Stomach (tissue), 9 donors: ENCODE results near the gene C13orf42. TPM values are rescaled to one million over a fixed set of nuclear protein-coding genes. Genes with fewer than 3 reads are reported as not detected.

ENCODE experiments used
- DNase-seq, 2 donors: peaks; one replicate each; pipeline versions ENCODE4 v3.0.0 to v3.0.0-alpha.2; 2013 to 2019
- H3K27ac ChIP-seq, 5 donors: fragments of 200-600 bp in 4 of 5; sonication (generic) in 4 of 5; one replicate each; pipeline ENCODE4 v1.5.1; 2013 to 2019; ENCODE audit warnings: mild to moderate bottlenecking in 1 of 5, moderate library complexity in 1 of 5
- H3K27me3 ChIP-seq, 3 donors: fragments of 200-600 bp; sonication (generic); one replicate each; pipeline ENCODE4 v1.5.1; 2017 to 2019; ENCODE audit warnings: mixed run types in 1 of 3
- H3K36me3 ChIP-seq, 4 donors: fragments of 200-600 bp; sonication (generic); 1 replicate in 3 of 4; 2 replicates in 1 of 4; pipeline ENCODE4 v1.5.1; 2016 to 2019
- H3K4me1 ChIP-seq, 4 donors: fragments of 200-600 bp; sonication (generic); one replicate each; pipeline ENCODE4 v1.5.1; 2016 to 2019
- H3K4me3 ChIP-seq, 4 donors: fragments of 200-600 bp; sonication (generic) in 3 of 4; one replicate each; pipeline ENCODE4 v1.5.1; 2016 to 2019; ENCODE audit warnings: mild to moderate bottlenecking in 1 of 4
- H3K9me3 ChIP-seq, 4 donors: fragments of 200-600 bp; sonication (generic); one replicate each; pipeline ENCODE4 v1.5.1; 2016 to 2019
- CTCF ChIP-seq, 7 experiments: fragments of 450-650 bp in 4 of 7; fragments of 200-600 bp in 3 of 7; sonication (generic) in 3 of 7; IDR thresholded peaks; one replicate each; pipeline ENCODE4 v1.5.1; 2016 to 2019; ENCODE audit warnings: antibody characterized with exemption in 7 of 7, control low read depth in 2 of 7, mild to moderate bottlenecking in 1 of 7
- EP300 ChIP-seq: sonication (generic); formaldehyde crosslinking; IDR thresholded peaks from one replicate; pipeline ENCODE4 v1.6.1; 2017; ENCODE audit warnings: antibody characterized with exemption
- POLR2A ChIP-seq, 4 donors: fragments of 450-650 bp; IDR thresholded peaks; one replicate each; pipeline ENCODE4 v1.6.1; 2016; ENCODE audit warnings: antibody characterized with exemption in 4 of 4, control low read depth in 2 of 4, mild to moderate bottlenecking in 1 of 4, moderate library complexity in 1 of 4
- POLR2AphosphoS5 ChIP-seq, 3 donors: sonication (generic); formaldehyde crosslinking; IDR thresholded peaks; one replicate each; pipeline ENCODE4 v1.6.1; 2016; ENCODE audit warnings: antibody characterized with exemption in 3 of 3
- WGBS, 5 donors: extraction: QIAGEN DNeasy Blood & Tissue Kit in 3 of 5; methylation state at CpG; one replicate each; pipeline versions ENCODE4 v1.1.5 to v1.1.7; 2013 to 2018; 5-methylcytosine and 5-hydroxymethylcytosine counted together
- intact Hi-C: fragments of 100-400 bp; cut with DNase I; formaldehyde crosslinking; loops from one replicate; pipeline ENCODE4 v1.15.1; 2023; ENCODE audit warnings: low total_unique reads
- polyA plus RNA-seq, 3 donors: library from polyadenylated mRNA; stranded (reverse); fragments of 200-250 nt; gene quantifications; one replicate each; pipeline ENCODE4 v1.2.3, GENCODE V29; 2013
- total RNA-seq, 5 donors: library from RNA; depleted of rRNA; stranded (reverse); fragments of >200 nt; gene quantifications; one replicate each; pipeline versions ENCODE4 v1.1.0 to v1.2.3, GENCODE V29; 2014 to 2016
- donor health status: healthy with polysubstance abuse.
- donor health status: Bipolar disorder and iron deficiency.
- donor health status: healthy.

The C13orf42 gene
- total and polyA plus RNA-seq, 8 donors: not detected

DNA sequence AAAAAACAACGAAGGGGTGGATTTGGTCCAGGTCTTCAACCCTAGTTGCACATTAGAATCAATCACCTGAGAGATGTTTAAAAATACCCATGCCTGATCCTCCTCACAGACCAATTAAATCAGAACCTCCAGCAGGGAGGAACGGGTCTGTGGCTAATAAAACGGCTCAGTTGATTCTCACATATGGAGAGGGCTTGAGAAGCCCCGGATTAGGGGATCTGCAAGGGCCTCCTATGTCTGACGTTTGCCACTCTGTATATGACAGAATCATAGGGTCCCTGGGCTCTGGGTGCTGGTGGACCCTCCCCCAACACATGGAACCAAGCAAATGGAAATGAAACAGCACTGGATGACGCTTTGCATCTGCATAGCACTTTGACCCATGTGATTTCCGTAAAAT is 36.7 kb upstream of the C13orf42 start:
- DNase-seq: no peak
- Histone ChIP-seq H3K4me3 (no peak overlapping the region), H3K4me1 (no peaks in the 10 kb centered on the region), H3K27me3 (peaks cover 0 to 10% (median 0%) of the 10 kb centered on the region in 3 donors), H3K9me3 (peaks cover 0 to 8% (median 0%) of the 10 kb centered on the region in 4 donors), H3K36me3 (no peaks in the 10 kb centered on the region), H3K27ac (no peak overlapping the region)
- TF ChIP-seq CTCF (IDR thresholded peaks at IDR 0.05) (no peak), POLR2AphosphoS5 (IDR thresholded peaks at IDR 0.05) (no peak), EP300 (no peak), POLR2A (IDR thresholded peaks at IDR 0.05) (no peak)
- intact Hi-C loops: no loop called here
- WGBS, 5 donors: 53 to 77% (median 66%) methylated on average over 7 of the region's 7 CpGs

DNA sequence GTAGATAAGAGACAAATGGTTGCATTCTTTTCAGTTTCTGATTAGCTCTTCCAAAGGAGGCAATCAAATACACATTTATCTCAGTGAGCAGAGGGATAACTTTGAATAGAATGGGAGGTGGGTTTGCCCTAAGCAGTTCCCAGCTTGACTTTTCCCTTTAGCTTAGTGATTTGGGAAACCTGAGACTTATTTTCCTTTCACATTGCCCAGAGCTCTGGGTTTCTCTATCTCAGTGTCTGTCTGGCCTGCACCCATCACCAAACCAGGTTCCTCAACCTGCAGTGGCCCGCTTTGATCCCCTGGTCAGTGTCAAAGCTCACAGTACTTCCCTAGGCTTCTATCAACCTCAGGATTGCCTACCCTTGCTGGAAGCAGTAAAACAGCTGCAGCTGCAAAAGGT is 35.6 kb upstream of the C13orf42 start:
- no peak overlapping the region for H3K27ac ChIP-seq
- H3K36me3 ChIP-seq: no peaks in the 10 kb centered on the region
- H3K27me3 ChIP-seq: peaks cover 0 to 10% (median 0%) of the 10 kb centered on the region in 3 donors
- intact Hi-C loops: no loop called here
- WGBS, 5 donors: 81 to 96% (median 86%) methylated on average over 1 of the region's 1 CpG
- H3K4me1 ChIP-seq: no peaks in the 10 kb centered on the region
- TF ChIP-seq POLR2AphosphoS5 (IDR thresholded peaks at IDR 0.05): no peak
- no peak for TF ChIP-seq EP300
- no peak for TF ChIP-seq CTCF (IDR thresholded peaks at IDR 0.05)
- no peak for TF ChIP-seq POLR2A (IDR thresholded peaks at IDR 0.05)
- DNase-seq: no peak
- peaks cover 0 to 8% (median 0%) of the 10 kb centered on the region in 4 donors for H3K9me3 ChIP-seq
- no peak overlapping the region for H3K4me3 ChIP-seq

DNA sequence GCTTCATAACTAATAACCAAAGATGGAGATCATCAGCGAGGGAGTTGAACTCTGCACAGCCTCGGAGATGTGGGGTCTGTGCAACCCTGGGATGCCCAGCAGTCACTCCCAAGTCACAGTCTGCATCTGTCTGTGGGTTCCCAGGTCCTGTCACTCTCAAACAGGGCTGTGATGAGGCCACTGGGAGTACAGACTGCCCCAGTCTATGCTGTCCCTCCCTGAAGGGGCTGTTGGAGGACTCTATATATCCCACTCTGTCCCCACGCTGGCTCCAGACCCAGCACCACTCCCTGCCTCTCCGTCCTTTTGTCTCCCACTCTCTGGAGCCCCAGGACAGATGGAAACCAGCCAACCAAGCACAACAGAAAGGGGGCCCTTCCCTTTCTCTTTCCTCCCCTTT is 26.2 kb upstream of the C13orf42 start:
- WGBS, 5 donors: 70 to 85% (median 78%) methylated on average over 4 of the region's 4 CpGs
- intact Hi-C loops: no loop called here

GRCh38 chr13:51136276-51136980 is 25.4 kb upstream of the C13orf42 start:
- TF ChIP-seq POLR2A (IDR thresholded peaks at IDR 0.05) (no peak), POLR2AphosphoS5 (IDR thresholded peaks at IDR 0.05) (no peak), CTCF (IDR thresholded peaks at IDR 0.05) (no peak)
- intact Hi-C loops: no loop called here
- DNase-seq: no peak
- Histone ChIP-seq H3K27ac (no peak overlapping the region), H3K4me1 (no peaks in the 10 kb centered on the region), H3K27me3 (peaks cover 0 to 3% (median 0%) of the 10 kb centered on the region in 3 donors), H3K4me3 (no peak overlapping the region), H3K9me3 (peaks cover 0 to under 1% (median 0%) of the 10 kb centered on the region in 4 donors), H3K36me3 (no peaks in the 10 kb centered on the region)
- WGBS, 5 donors: 69 to 78% (median 72%) methylated on average over 10 of the region's 10 CpGs

More for the DNA sequence above, 26.2 kb upstream of the C13orf42 start:
- DNase-seq: no peak
- H3K27me3 ChIP-seq: peaks cover 0 to 3% (median 0%) of the 10 kb centered on the region in 3 donors
- TF ChIP-seq CTCF (IDR thresholded peaks at IDR 0.05): no peak
- no peak overlapping the region for H3K27ac ChIP-seq
- H3K4me3 ChIP-seq: no peak overlapping the region
- no peaks in the 10 kb centered on the region for H3K9me3 ChIP-seq
- H3K4me1 ChIP-seq: no peaks in the 10 kb centered on the region
- H3K36me3 ChIP-seq: no peaks in the 10 kb centered on the region
